22Rv1 (cell line): ENCODE data around the gene FAM89B.

Source experiments
- CTCF ChIP-seq: fragments of 450-650 bp; IDR thresholded peaks from 2 replicates; pipeline ENCODE4 v1.5.1; 2017; ENCODE audit warnings: mild to moderate bottlenecking
- ZFX ChIP-seq: fragments of 450-650 bp; IDR thresholded peaks from 2 replicates; pipeline ENCODE4 v1.6.1; 2017; ENCODE audit warnings: antibody characterized with exemption, borderline replicate concordance

- TF ChIP-seq CTCF (no peak), ZFX (no peak)
Observed at GRCh38 chr11:65557280-65558001, 14.9 kb upstream of the FAM89B start.
